ENCODE results near the gene MUC2.

Gene MUC2

GRCh38 chr11:1040428-1041148 is 34.1 kb upstream of the MUC2 start:
- peak; percentile 36 to 75 for DNase-seq (ENCODE audit: low read depth in 2 of 2)
- H3K4me3 ChIP-seq (replicated peaks in 1 of 2; ENCODE audit: low read depth in 2 of 2, low read length in 2 of 2), result no peak overlapping the region

GRCh38 chr11:1041149-1041467 is 33.6 kb upstream of the MUC2 start:
- TF ChIP-seq CTCF (IDR thresholded peaks at IDR 0.05; ENCODE audit: low read depth, low read length), result no peak
- no peak for DNase-seq (ENCODE audit: low read depth in 2 of 2)
- no peak overlapping the region for H3K4me3 ChIP-seq (replicated peaks in 1 of 2; ENCODE audit: low read depth in 2 of 2, low read length in 2 of 2)

More at GRCh38 chr11:1040428-1041148, 34.1 kb upstream of the MUC2 start:
- no peak for TF ChIP-seq CTCF (IDR thresholded peaks at IDR 0.05; ENCODE audit: low read depth, low read length)

- DNase-seq (ENCODE audit: low read depth in 2 of 2), result no peak
- no peak for TF ChIP-seq CTCF (IDR thresholded peaks at IDR 0.05; ENCODE audit: low read depth, low read length)
- no peak overlapping the region for H3K4me3 ChIP-seq (replicated peaks in 1 of 2; ENCODE audit: low read depth in 2 of 2, low read length in 2 of 2)
Observed at GRCh38 chr11:1041471-1041870, 33.2 kb upstream of the MUC2 start.

- no peak overlapping the region for H3K4me3 ChIP-seq (replicated peaks in 1 of 2; ENCODE audit: low read depth in 2 of 2, low read length in 2 of 2)
- DNase-seq (ENCODE audit: low read depth in 2 of 2), result peak in 1 of 2 donors; percentile 64
- TF ChIP-seq CTCF (IDR thresholded peaks at IDR 0.05; ENCODE audit: low read depth, low read length), result no peak
Observed at GRCh38 chr11:1041936-1042608, 32.6 kb upstream of the MUC2 start.

- DNase-seq (ENCODE audit: low read depth in 2 of 2), result no peak
- H3K4me3 ChIP-seq (replicated peaks in 1 of 2; ENCODE audit: low read depth in 2 of 2, low read length in 2 of 2), result no peak overlapping the region
- TF ChIP-seq CTCF (IDR thresholded peaks at IDR 0.05; ENCODE audit: low read depth, low read length), result no peak
Observed at GRCh38 chr11:1042626-1043562, 31.8 kb upstream of the MUC2 start.

GRCh38 chr11:1043563-1044096 is 31.0 kb upstream of the MUC2 start:
- no peak for TF ChIP-seq CTCF (IDR thresholded peaks at IDR 0.05; ENCODE audit: low read depth, low read length)
- no peak for DNase-seq (ENCODE audit: low read depth in 2 of 2)

More at GRCh38 chr11:1043563-1044096, 31.0 kb upstream of the MUC2 start:
- H3K4me3 ChIP-seq (replicated peaks in 1 of 2; ENCODE audit: low read depth in 2 of 2, low read length in 2 of 2), result no peak overlapping the region

Measured in cardiac fibroblast (primary cell).